Heart right ventricle (tissue), 16 donors: ENCODE results near the gene CERK. TPM values are rescaled to one million over a fixed set of nuclear protein-coding genes. Genes with fewer than 3 reads are reported as not detected.

Source experiments
- ATAC-seq, 8 donors: fragments of 200-7000 bp; cut with Tn5 transposase; one replicate each; pipeline ENCODE4 v1.9.1; 2020; ENCODE audit warnings: mild to moderate bottlenecking in 8 of 8, moderate library complexity in 8 of 8, moderate number of reproducible peaks in 1 of 8
- DNase-seq, 2 donors: peaks; one replicate each; pipeline ENCODE4 v3.0.0-alpha.2; 2020
- H3K27ac ChIP-seq, 10 donors: fragments of 200-600 bp; sonication (generic) in 2 of 10; one replicate each; pipeline versions ENCODE4 v1.5.0 to v1.8.0; 2020 to 2022; ENCODE audit warnings: mild to moderate bottlenecking in 3 of 10
- H3K27me3 ChIP-seq, 7 donors: fragments of 200-600 bp; one replicate each; pipeline ENCODE4 v1.8.0; 2021 to 2022; ENCODE audit warnings: mild to moderate bottlenecking in 2 of 7
- H3K36me3 ChIP-seq, 9 donors: fragments of 200-600 bp; sonication (generic) in 1 of 9; one replicate each; pipeline versions ENCODE4 v1.5.0 to v1.8.0; 2020 to 2022; ENCODE audit warnings: mild to moderate bottlenecking in 2 of 9
- H3K4me1 ChIP-seq, 9 donors: fragments of 200-600 bp; sonication (generic) in 1 of 9; one replicate each; pipeline versions ENCODE4 v1.5.0 to v1.8.0; 2020 to 2022; ENCODE audit warnings: mild to moderate bottlenecking in 4 of 9
- H3K4me3 ChIP-seq, 10 donors: fragments of 200-600 bp; sonication (generic) in 2 of 10; one replicate each; pipeline versions ENCODE4 v1.5.0 to v1.8.0; 2020 to 2022; ENCODE audit warnings: mild to moderate bottlenecking in 7 of 10, moderate library complexity in 2 of 10
- H3K9me3 ChIP-seq, 11 donors: fragments of 200-600 bp in 10 of 11; sonication (generic) in 2 of 11; one replicate each; pipeline versions ENCODE4 v1.5.0 to v1.8.0; 2013 to 2022; ENCODE audit warnings: mild to moderate bottlenecking in 2 of 11, control low read depth in 1 of 11, moderate library complexity in 1 of 11
- CTCF ChIP-seq, 9 donors: fragments of 200-600 bp; sonication (generic) in 2 of 9; IDR thresholded peaks; one replicate each; pipeline versions ENCODE4 v1.5.0 to v1.8.0; 2021 to 2022; ENCODE audit warnings: antibody characterized with exemption in 9 of 9, mild to moderate bottlenecking in 5 of 9, moderate library complexity in 1 of 9
- WGBS, 2 donors: extraction: QIAGEN DNeasy Blood & Tissue Kit; methylation state at CpG; one replicate each; pipeline ENCODE4 v1.1.7; 2013; ENCODE audit warnings: inconsistent platforms in 1 of 2; 5-methylcytosine and 5-hydroxymethylcytosine counted together
- intact Hi-C, 10 donors: fragments of 100-400 bp; cut with DNase I; formaldehyde crosslinking; loops; one replicate each; pipeline versions ENCODE4 v1.11.1 to v1.14.2; 2022
- polyA plus RNA-seq, 2 donors: library from polyadenylated mRNA; stranded (reverse); fragments of 200-250 nt; gene quantifications; one replicate each; pipeline ENCODE4 v1.2.3, GENCODE V29; 2013
- total RNA-seq, 10 donors: library from RNA; stranded (reverse); fragmentation: NEBNext Ultra II Directional in 3 of 10; extraction: Animal tissue kit (Norgen Biotek cat#: 25700) in 3 of 10; gene quantifications; one replicate each; pipeline versions ENCODE4 v1.2.1 to v1.2.4, GENCODE V29; 2021 to 2023
- donor health status: Arrhythmogenic right ventricular cardiomyopathy.
- donor health status: ischemic (EF 13 %, LVEDD 7.1; RV severe dilation, severe dysfunction).
- donor health status: healthy with polysubstance abuse.
- donor health status: DM: no; HTN: yes; CAD: no.
- donor health status: DM: no; HTN: no; CAD: no.
- donor health status: ischemic (EF 25% LVEDD 6.9; RV normal size, moderate dysfunction).
- donor health status: ischemic (EF 25% LVEDD 5.7; RV mildly dilated, moderate dysfunction).
- donor health status: healthy.
- donor health status: DM: yes; HTN: yes; CAD: no.
- donor health status: Ischemic cardiomyopathy.
- donor health status: ischemic (EF 35%, LVEDD 5.7; RV mildly dilated, moderate dysfunction).
- donor health status: nonischemic (EF 11% LVEDD 7.7; RV severe dilation, severe dysfunction).
- donor health status: DM: yes; HTN: yes; CAD: no.
- donor health status: PGD.
- donor health status: ischemic (EF 29% LVEDD 5.4; RV normal size, mild dysfunction).
- donor health status: nonischemic (EF 23%, LVEDD 6.1; RV moderate dilation, normal function).

Gene CERK
- total and polyA plus RNA-seq, 12 donors, result 21.5 to 97.0 (median 66.2) TPM

GRCh38 chr22:46776876-46777608 lies 39.0 kb upstream of the CERK start:
- H3K27me3 ChIP-seq, result no peaks in the 10 kb centered on the region
- 71 to 74% methylated on average over 18 of the region's 18 CpGs for WGBS, 2 donors
- intact Hi-C loops, result no loop called here
- ATAC-seq (peak in 2 of 8 donors; percentile 25 to 39), DNase-seq (no peak)
- peaks cover 6 to 65% (median 51%) of the 10 kb centered on the region in 9 donors for H3K4me1 ChIP-seq
- H3K9me3 ChIP-seq, result no peaks in the 10 kb centered on the region
- H3K36me3 ChIP-seq, result peaks cover 0 to 10% (median 0%) of the 10 kb centered on the region in 9 donors
- H3K4me3 ChIP-seq, result no peak overlapping the region
- no peak for TF ChIP-seq CTCF (IDR thresholded peaks at IDR 0.05)
- peak overlapping the region in 2 of 10 donors; percentile 15 to 55 for H3K27ac ChIP-seq

- ATAC-seq (no peak), DNase-seq (no peak)
- Histone ChIP-seq H3K27ac (peak overlapping the region in 4 of 10 donors; percentile 5 to 87 (median 70)), H3K4me1 (peaks cover 6 to 70% (median 51%) of the 10 kb centered on the region in 9 donors), H3K36me3 (peaks cover 0 to 9% (median 0%) of the 10 kb centered on the region in 9 donors), H3K9me3 (no peaks in the 10 kb centered on the region), H3K27me3 (no peaks in the 10 kb centered on the region), H3K4me3 (no peak overlapping the region)
- intact Hi-C loops, result no loop called here
- no peak for TF ChIP-seq CTCF (IDR thresholded peaks at IDR 0.05)
- WGBS, 2 donors, result 83 to 84% methylated on average over 22 of the region's 22 CpGs
Measured at GRCh38 chr22:46775850-46776826, 38.1 kb upstream of the CERK start.

- Histone ChIP-seq H3K4me1 (peaks cover 10 to 74% (median 56%) of the 10 kb centered on the region in 9 donors), H3K27ac (peak overlapping the region in 6 of 10 donors; percentile 56 to 87 (median 64)), H3K9me3 (no peaks in the 10 kb centered on the region), H3K36me3 (no peaks in the 10 kb centered on the region), H3K4me3 (no peak overlapping the region), H3K27me3 (no peaks in the 10 kb centered on the region)
- no peak for TF ChIP-seq CTCF (IDR thresholded peaks at IDR 0.05)
- intact Hi-C loops, result no loop called here
- 77% methylated on average over 20 of the region's 20 CpGs for WGBS, 2 donors
- DNase-seq, result no peak
- ATAC-seq, result no peak
Measured at GRCh38 chr22:46774980-46775849, 37.2 kb upstream of the CERK start.
